ENCODE measurements around the gene INVS.
"Not testable (repeated sequence)": the region's sequence is repeated elsewhere in the genome, so short reads cannot be mapped to it uniquely, and the experiment has no call there.

The INVS gene

DNA sequence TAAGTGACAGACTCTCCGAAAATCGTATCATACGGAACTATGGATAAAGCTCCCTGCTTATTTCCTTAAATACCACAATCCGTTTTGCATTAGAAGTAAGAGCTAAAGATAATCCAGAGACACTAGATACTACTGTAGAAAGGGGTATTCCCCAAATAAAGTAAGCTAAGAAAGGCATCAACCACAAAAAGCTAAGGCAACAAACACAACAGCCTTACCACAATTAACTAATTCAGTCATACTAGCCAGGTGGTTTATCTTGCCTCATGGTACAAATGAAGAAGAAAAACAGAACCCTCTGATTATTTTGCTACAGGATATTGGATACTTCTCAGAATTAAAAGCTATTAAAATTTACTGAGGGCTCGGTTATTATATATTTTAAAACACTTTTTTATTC, 14.3 kb upstream of the INVS start:
- no peak for DNase-seq (ENCODE audit: low read depth)

DNA sequence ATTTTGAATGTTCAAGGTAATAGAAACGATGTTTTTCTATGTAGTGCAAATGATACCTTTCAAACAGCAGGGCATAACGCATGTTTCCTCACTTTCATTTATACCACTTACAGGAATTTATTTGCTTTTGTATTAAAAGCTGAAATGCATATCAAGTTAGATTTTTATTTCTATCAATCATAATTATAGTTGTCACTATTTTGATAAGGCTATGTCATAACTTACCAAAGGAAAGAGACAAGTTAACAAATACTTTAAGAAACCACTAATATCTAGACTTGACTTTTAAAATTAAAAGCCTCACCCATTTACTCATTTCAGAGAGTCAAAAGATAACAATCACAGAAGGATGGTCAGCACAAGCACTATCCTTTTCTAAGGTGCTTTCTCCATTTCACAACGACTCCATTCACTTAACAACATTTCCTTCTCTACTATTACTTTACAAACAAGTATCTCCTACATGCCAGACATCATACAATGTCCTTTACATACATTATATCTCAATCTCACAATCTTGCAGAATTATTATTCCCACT, 12.9 kb upstream of the INVS start:
- no peak for DNase-seq (ENCODE audit: low read depth)

- no peak for DNase-seq (ENCODE audit: low read depth)
These were observed 11.8 kb upstream of the INVS start for GRCh38 chr9:100087218-100087617.

- DNase-seq (ENCODE audit: low read depth), result no peak
These were observed 10.8 kb upstream of the INVS start for GRCh38 chr9:100088202-100088601.

- no peak for DNase-seq (ENCODE audit: low read depth)
These were observed 8.2 kb upstream of the INVS start for GRCh38 chr9:100090880-100091279.

DNA sequence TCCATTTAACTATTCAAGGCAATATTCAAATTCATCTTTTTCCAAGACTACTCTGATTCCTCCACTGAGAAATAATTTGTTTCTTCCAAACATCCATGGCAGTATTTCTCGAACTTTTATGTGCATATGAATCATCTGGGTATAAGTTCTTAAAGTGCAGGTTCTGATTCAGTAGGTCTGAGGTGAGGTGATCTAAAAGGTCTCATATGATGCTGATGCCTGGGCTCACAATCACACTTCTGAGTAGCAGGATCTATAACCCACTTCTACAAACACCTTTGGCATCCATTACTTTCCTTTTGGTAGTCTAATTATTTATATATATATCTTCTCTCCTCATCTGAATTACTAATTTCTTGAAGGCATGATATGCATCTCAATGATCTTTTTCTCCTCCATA, 7.4 kb upstream of the INVS start:
- no peak for DNase-seq (ENCODE audit: low read depth)

DNA sequence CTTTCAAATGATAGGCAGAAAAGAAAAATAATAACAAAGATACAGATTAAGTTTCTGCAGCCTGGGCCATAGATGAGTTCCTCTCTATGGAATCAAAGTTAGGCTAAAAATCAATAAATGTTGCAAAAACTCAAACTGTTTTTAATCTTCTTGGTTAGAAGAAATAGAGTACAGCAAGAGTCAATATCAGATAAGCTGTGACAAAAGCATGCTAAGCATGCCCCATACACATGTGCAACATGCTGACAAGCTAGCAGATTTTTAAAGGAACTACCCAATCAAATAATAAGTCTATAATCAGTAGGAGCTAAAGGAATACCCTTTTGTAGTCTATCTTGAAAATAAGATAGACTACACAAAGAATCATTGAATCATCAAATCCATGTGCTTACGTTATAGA, 7.0 kb upstream of the INVS start:
- no peak for DNase-seq (ENCODE audit: low read depth)

DNA sequence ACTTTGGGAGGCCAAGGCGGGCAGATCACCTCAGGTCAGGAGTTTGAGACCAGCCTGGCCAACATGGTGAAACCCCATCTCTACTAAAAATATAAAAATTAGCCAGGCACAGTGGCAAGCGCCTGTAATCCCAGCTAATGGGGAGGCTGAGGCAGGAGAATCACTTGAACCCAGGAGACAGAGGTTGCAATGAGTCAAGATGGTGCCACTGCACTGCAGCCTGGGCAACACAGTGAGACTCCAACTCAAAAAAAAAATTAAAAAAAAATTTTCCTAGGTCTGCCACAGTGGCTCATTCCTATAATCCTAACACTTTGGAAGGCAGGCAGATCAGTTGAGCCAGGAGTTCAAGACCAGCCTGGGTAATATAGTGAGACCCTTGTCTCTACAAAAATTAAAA, 4.6 kb upstream of the INVS start:
- DNase-seq (ENCODE audit: low read depth), result not testable (repeated sequence)

- DNase-seq (ENCODE audit: low read depth), result no peak
These were observed 2.6 kb upstream of the INVS start for GRCh38 chr9:100096378-100096916.

DNA sequence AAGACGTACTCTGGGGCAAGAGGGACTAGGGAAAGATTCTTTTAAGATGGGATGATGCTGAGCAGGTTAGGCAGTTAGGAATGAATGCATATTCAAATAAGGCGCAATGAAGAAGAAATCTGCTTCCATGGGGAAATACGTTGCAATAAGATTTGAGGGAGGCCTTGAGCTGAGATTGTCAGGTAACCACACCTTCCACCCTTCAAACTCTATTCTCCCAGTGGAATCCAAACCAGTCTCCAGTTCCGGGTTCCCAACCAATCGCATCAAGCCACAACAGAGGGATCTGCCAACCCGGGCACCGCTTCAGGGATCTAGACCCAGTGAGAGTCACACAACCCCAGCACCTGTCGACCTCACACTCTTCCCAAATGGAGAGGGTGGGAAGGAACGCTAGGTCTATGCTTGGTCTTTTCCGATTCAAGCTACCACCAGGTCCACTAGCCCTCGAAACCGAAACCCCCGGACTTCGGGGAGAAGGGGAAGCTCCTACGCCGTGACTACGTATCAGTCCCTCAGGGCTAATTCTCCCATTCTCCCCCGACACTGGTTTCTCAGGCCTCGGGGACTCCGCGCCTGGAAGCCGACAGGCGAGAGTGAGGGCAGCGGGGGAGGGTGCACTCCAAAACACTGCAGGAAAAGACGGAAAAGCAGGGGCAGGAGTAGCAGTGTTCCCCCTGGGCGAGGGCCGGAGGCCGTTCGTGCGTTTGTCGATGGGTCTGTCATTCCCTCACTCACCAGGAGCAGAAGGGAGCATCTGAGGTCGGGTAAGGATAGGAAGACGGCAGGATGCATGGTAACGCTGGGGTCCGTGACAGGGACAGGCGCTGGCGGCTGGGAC, 777 bp upstream of the INVS start:
- peak; percentile 1 for DNase-seq (ENCODE audit: low read depth)

DNA sequence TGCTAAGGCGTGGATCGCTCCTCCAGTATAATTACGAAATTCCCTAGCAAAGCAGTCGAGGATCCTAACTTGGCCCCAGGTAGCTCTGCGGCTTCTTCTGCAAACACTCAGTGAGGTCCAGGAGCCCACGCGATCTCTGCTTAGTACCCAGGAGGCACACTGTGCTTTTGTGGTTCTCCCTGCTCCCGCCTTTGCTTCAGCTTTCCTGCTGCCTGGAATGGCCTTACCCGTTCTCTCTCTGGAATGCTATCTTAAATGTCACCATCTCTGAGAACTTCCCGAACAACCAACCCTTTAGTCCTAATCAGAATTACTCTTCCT, 639 bp downstream of the INVS start:
- DNase-seq (ENCODE audit: low read depth), result no peak

- DNase-seq (ENCODE audit: low read depth), result no peak
These were observed 1.2 kb downstream of the INVS start for GRCh38 chr9:100100146-100100667.

DNA sequence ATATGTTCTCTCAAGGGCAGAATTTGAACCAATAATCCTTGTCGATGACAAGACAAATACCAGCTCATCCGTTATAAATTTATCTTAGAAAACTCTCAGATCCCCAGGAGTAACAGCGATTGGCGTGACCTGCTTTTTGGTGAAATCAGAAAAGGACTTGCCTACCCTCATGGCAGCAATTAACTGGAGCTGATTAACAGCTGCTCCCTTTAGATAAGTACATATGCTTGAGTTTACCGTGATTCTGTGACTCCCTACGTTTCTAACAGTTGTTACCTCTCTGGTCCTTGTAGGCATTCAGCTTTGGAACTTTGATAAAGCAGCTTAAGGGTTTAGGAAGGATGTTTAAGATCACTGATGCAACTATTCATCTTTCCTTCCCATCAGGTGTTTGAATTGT, 2.6 kb downstream of the INVS start:
- no peak for DNase-seq (ENCODE audit: low read depth)

GRCh38 chr9:100104314-100104713, 5.3 kb downstream of the INVS start:
- DNase-seq (ENCODE audit: low read depth), result no peak

DNA sequence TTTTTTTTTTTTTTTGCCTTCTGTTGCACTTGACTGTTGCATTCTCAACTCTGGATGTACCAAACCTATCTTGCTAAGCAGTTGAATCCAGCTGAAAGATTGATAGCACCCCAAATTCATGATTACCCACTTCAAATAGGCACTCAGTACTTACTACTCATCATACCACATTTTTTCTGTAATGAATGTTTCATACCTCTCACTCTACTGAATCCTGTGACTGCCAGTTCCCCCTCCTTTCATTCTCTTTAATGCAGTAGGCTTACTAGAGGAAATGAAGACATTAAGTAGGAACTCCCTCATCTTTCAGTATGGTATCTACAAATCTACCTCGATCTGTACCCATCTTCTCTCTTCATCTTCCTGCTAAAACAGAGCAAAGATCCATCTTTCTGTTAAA, 6.8 kb downstream of the INVS start:
- no peak for DNase-seq (ENCODE audit: low read depth)

DNA sequence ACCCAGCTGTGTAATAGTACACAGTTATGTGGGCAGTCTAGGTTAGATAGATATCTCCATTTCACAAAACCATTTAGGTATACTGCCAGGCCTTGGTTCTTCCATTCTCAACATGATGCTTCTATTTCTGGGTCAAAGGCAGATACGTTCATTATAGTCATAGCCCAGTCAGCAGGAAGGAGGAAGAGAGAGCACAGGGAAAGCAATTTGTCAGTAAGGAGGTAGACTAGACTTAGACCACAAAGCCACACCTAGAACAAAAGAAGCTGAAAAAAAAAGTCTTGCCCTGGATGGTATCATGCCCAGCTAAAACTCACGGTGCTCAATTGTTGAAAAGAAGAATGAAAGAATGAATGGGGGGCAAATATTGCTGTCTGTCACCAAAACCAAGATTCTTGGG, 7.6 kb downstream of the INVS start:
- no peak for DNase-seq (ENCODE audit: low read depth)

- DNase-seq (ENCODE audit: low read depth), result no peak
These were observed 9.5 kb downstream of the INVS start for GRCh38 chr9:100108559-100108958.

GRCh38 chr9:100111235-100111634, 12.2 kb downstream of the INVS start:
- DNase-seq (ENCODE audit: low read depth), result no peak

DNA sequence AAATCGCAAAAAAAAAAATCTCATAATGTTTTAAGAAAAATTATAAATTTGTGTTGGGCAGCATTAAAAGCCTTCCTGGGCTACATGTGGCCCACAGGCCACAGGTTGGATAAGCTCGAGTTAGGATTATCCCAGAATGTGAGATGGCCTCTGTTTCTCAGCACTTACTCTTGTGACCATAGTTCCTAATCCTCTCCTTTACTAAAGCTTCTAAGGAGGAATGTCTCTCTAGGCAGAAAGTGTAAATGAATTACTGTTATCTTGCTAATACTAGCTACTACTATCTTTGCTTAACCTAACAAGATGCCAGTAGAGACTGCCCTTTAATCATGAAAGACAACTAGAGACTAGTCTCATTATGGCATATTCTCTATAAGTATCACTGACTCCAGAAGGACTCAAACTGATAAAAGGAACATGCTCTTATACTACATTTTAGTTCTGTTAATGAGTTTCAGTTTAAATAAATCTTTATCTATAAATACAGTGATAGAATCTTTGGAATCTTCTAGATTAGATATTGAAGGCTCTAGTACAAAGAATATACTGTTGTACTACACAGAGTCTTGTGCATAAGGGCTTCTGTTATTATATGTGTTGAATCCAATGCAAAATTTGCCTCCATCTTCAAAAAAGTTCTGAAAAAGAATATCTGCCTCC, 13.8 kb downstream of the INVS start:
- no peak for DNase-seq (ENCODE audit: low read depth)

DNA sequence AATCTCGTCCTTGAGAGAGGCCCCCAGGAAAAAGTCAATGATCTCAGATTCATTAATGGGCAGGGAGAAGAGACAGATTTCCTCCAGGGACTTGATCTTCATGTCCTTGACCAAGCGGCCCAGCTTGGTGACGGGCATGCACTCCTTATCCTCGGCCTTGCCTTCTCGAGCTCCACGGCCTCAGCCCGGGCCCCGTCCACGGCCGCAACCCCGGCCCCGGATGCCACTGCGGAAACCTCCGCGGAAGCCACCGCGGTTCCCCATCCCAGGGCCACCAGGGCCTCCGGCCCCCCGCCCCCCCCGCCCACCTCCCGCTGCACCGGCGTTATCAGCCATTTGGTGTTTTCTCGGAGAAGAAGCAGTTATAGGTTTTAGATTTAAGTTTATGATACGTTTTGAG, 18.3 kb downstream of the INVS start:
- DNase-seq (ENCODE audit: low read depth), result no peak

GRCh38 chr9:100120286-100120685, 21.2 kb downstream of the INVS start:
- no peak for DNase-seq (ENCODE audit: low read depth)

GRCh38 chr9:100125236-100125635, 26.2 kb downstream of the INVS start:
- DNase-seq (ENCODE audit: low read depth), result no peak

DNA sequence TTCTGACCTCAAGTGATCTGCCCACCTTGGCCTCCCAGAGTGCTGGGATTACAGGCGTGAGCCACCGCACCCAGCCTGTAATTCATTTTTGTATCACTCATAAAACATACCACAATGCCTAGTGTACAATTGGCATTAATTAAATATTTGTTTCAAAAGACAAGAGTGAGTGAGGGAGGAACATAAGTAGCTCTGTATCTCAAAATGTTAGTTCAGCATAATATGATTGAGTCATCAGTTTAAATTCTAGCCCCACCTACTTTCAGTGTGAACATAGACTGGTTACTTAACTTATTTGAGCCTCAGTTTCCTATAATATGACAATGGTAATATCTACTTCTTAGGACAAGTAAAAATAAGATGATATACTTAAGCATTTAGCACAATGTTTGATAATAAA, 26.9 kb downstream of the INVS start:
- no peak for DNase-seq (ENCODE audit: low read depth)
